Umbilical cord (tissue), 2 donors: Measurements from ENCODE around the gene CNPY3. TPM values are rescaled to one million over a fixed set of nuclear protein-coding genes. Genes with fewer than 3 reads are reported as not detected.

Experiments
- DNase-seq: peaks from one replicate; pipeline ENCODE4 v3.0.0-alpha.2; 2015; ENCODE audit warnings: low spot score
- total RNA-seq: library from RNA; depleted of rRNA; stranded (reverse); fragments of >200 nt; gene quantifications from one replicate; pipeline ENCODE4 v1.2.3, GENCODE V29; 2014; ENCODE audit warnings: low replicate concordance; ENCODE audit not compliant: insufficient read depth

The CNPY3 gene
- total RNA-seq, 1 donor from 2014 or later = 14.4 TPM

- DNase-seq = no peak
Observed at GRCh38 chr6:42960243-42961019, 31.2 kb downstream of the CNPY3 start, which contains the start of gene GNMT. TSS of gene GNMT (plus strand) at chr6:42960754. CDS start at chr6:42960768, 14 bp downstream.

GRCh38 chr6:42961020-42961470 is 31.8 kb downstream of the CNPY3 start:
- no peak for DNase-seq

GRCh38 chr6:42962096-42962495 is 32.8 kb downstream of the CNPY3 start:
- no peak for DNase-seq

- DNase-seq = no peak
Observed at GRCh38 chr6:42962502-42963178, 33.4 kb downstream of the CNPY3 start.

- DNase-seq = no peak
Observed at GRCh38 chr6:42963179-42963854, 34.0 kb downstream of the CNPY3 start.

GRCh38 chr6:42963855-42964605 is 34.8 kb downstream of the CNPY3 start:
- no peak for DNase-seq

GRCh38 chr6:42966571-42966970 is 37.3 kb downstream of the CNPY3 start:
- DNase-seq = no peak

GRCh38 chr6:42967228-42967627 is 37.9 kb downstream of the CNPY3 start:
- DNase-seq = no peak

- no peak for DNase-seq
Observed at GRCh38 chr6:42968126-42968701, 38.9 kb downstream of the CNPY3 start.

GRCh38 chr6:42968783-42969182 is 39.5 kb downstream of the CNPY3 start:
- DNase-seq = no peak

GRCh38 chr6:42969431-42969830 is 40.2 kb downstream of the CNPY3 start:
- no peak for DNase-seq

- no peak for DNase-seq
Observed at GRCh38 chr6:42969934-42970333, 40.7 kb downstream of the CNPY3 start.

GRCh38 chr6:42970871-42971612 is 41.8 kb downstream of the CNPY3 start:
- no peak for DNase-seq

GRCh38 chr6:42971746-42972327 is 42.6 kb downstream of the CNPY3 start:
- DNase-seq = no peak

GRCh38 chr6:42973926-42974325 is 44.6 kb downstream of the CNPY3 start:
- DNase-seq = no peak

GRCh38 chr6:42974919-42975505 is 45.7 kb downstream of the CNPY3 start:
- DNase-seq = no peak

GRCh38 chr6:42978487-42978838 is 49.2 kb downstream of the CNPY3 start:
- DNase-seq = no peak

GRCh38 chr6:42978839-42979522 is 49.7 kb downstream of the CNPY3 start, which contains the start of gene PEX6:
TSS of gene PEX6 (minus strand) at chr6:42979181. CDS start at chr6:42979150, 31 bp downstream.
- peak; percentile 94 for DNase-seq

GRCh38 chr6:42979523-42980177 is 50.4 kb downstream of the CNPY3 start:
- no peak for DNase-seq
